HEK293 (cell line): ENCODE measurements around the gene SMIM31.
A peak's percentile ranks its signal among the peaks of the same experiment; 100 is the strongest.

Experiments
- CTCF ChIA-PET: fragments of 350-600 bp; formaldehyde crosslinking; extraction: SDS; loops from one replicate; lab custom pipeline; 2021; ENCODE audit warnings: antibody characterized with exemption; lab: Yijun Ruan, JAX
- POLR2A ChIA-PET: fragments of 300-600 bp; formaldehyde crosslinking; extraction: SDS; loops from one replicate; lab custom pipeline; 2020; ENCODE audit warnings: antibody characterized with exemption, inconsistent platforms; lab: Yijun Ruan, JAX
- H3K27ac ChIP-seq: fragments of 200-500 bp; sonication (Bioruptor generic); 2 replicates; pipeline ENCODE4 v1.5.1; 2014; ENCODE audit warnings: low read depth, low read length, control low read depth, inconsistent platforms; ENCODE audit errors: extremely low read depth
- H3K36me3 ChIP-seq, 2 experiments: fragments of 200-500 bp in 1 of 2; sonication (Bioruptor generic) in 1 of 2; 1 replicate in 1 of 2; 2 replicates in 1 of 2; pipeline ENCODE4 v1.5.1; 2014 to 2017; ENCODE audit warnings: inconsistent platforms in 2 of 2, low read length in 2 of 2; ENCODE audit not compliant: control insufficient read depth in 2 of 2, insufficient read depth in 1 of 2
- H3K4me1 ChIP-seq: fragments of 200-500 bp; sonication (Bioruptor generic); 2 replicates; pipeline ENCODE4 v1.5.1; 2014; ENCODE audit warnings: mild to moderate bottlenecking, low read length, inconsistent platforms; ENCODE audit not compliant: control insufficient read depth, insufficient read depth
- H3K4me3 ChIP-seq: 2 replicates; pipeline ENCODE4 v1.5.1; 2011; ENCODE audit warnings: low read depth, mild to moderate bottlenecking, control low read depth, low read length, moderate library complexity
- H3K9me3 ChIP-seq: fragments of 200-500 bp; sonication (Bioruptor generic); 2 replicates; pipeline ENCODE4 v1.5.1; 2014; ENCODE audit warnings: low read depth, low read length, inconsistent platforms; ENCODE audit not compliant: control insufficient read depth, insufficient read depth
- GFI1B ChIP-seq: fragments of 450-650 bp; formaldehyde crosslinking; IDR thresholded peaks from 2 replicates; pipeline ENCODE4 v1.5.1; 2016; ENCODE audit warnings: missing biosample characterization, missing genetic modification characterization
- HIC1 ChIP-seq: fragments of 450-650 bp; formaldehyde crosslinking; IDR thresholded peaks from 2 replicates; pipeline ENCODE4 v1.5.1; 2016; ENCODE audit warnings: missing biosample characterization, missing genetic modification characterization
- OSR2 ChIP-seq: fragments of 450-650 bp; formaldehyde crosslinking; IDR thresholded peaks from 2 replicates; pipeline ENCODE4 v1.5.1; 2016; ENCODE audit warnings: missing biosample characterization, missing genetic modification characterization
- PRDM4 ChIP-seq: fragments of 450-650 bp; formaldehyde crosslinking; IDR thresholded peaks from 2 replicates; pipeline ENCODE4 v1.5.1; 2017; ENCODE audit warnings: missing biosample characterization, missing genetic modification characterization
- SP7 ChIP-seq: fragments of 450-650 bp; formaldehyde crosslinking; IDR thresholded peaks from 2 replicates; pipeline ENCODE4 v1.5.1; 2016; ENCODE audit warnings: missing biosample characterization, missing genetic modification characterization
- YY1 ChIP-seq: fragments of 450-650 bp; formaldehyde crosslinking; IDR thresholded peaks from 2 replicates; pipeline ENCODE4 v1.5.1; 2018; ENCODE audit warnings: missing biosample characterization, missing genetic modification characterization
- ZNF112 ChIP-seq: fragments of 450-650 bp; formaldehyde crosslinking; IDR thresholded peaks from 2 replicates; pipeline ENCODE4 v1.5.0; 2017; ENCODE audit warnings: missing biosample characterization, missing genetic modification characterization
- ZNF138 ChIP-seq: fragments of 450-650 bp; formaldehyde crosslinking; IDR thresholded peaks from 2 replicates; pipeline ENCODE4 v1.5.1; 2016; ENCODE audit warnings: missing biosample characterization, missing genetic modification characterization, borderline replicate concordance
- ZNF140 ChIP-seq: fragments of 450-650 bp; formaldehyde crosslinking; IDR thresholded peaks from 2 replicates; pipeline ENCODE4 v1.5.1; 2016; ENCODE audit warnings: missing biosample characterization, missing genetic modification characterization
- ZNF18 ChIP-seq: fragments of 450-650 bp; formaldehyde crosslinking; IDR thresholded peaks from 2 replicates; pipeline ENCODE4 v1.5.1; 2016; ENCODE audit warnings: missing biosample characterization, missing genetic modification characterization
- ZNF24 ChIP-seq: fragments of 450-650 bp; formaldehyde crosslinking; IDR thresholded peaks from 2 replicates; pipeline ENCODE4 v1.5.1; 2016; ENCODE audit warnings: missing biosample characterization, missing genetic modification characterization
- ZNF394 ChIP-seq: fragments of 450-650 bp; formaldehyde crosslinking; IDR thresholded peaks from 2 replicates; pipeline ENCODE4 v1.5.1; 2016; ENCODE audit warnings: missing biosample characterization, missing genetic modification characterization, mild to moderate bottlenecking, moderate library complexity, borderline replicate concordance
- ZNF398 ChIP-seq: fragments of 450-650 bp; formaldehyde crosslinking; IDR thresholded peaks from 2 replicates; pipeline ENCODE4 v1.5.1; 2017; ENCODE audit warnings: missing biosample characterization, missing genetic modification characterization
- ZNF404 ChIP-seq: fragments of 450-650 bp; formaldehyde crosslinking; IDR thresholded peaks from 2 replicates; pipeline ENCODE4 v1.5.1; 2017; ENCODE audit warnings: missing biosample characterization, missing genetic modification characterization
- ZNF416 ChIP-seq: fragments of 450-650 bp; formaldehyde crosslinking; IDR thresholded peaks from 2 replicates; pipeline ENCODE4 v1.5.1; 2016; ENCODE audit warnings: missing biosample characterization, missing genetic modification characterization
- ZNF426 ChIP-seq: fragments of 450-650 bp; formaldehyde crosslinking; IDR thresholded peaks from 2 replicates; pipeline ENCODE4 v1.5.1; 2017; ENCODE audit warnings: missing biosample characterization, missing genetic modification characterization, mild to moderate bottlenecking, inconsistent platforms, moderate library complexity
- ZNF514 ChIP-seq: fragments of 450-650 bp; formaldehyde crosslinking; IDR thresholded peaks from 2 replicates; pipeline ENCODE4 v1.5.1; 2016; ENCODE audit warnings: missing biosample characterization, missing genetic modification characterization
- ZNF555 ChIP-seq: fragments of 450-650 bp; formaldehyde crosslinking; conservative IDR thresholded peaks from 2 replicates; pipeline ENCODE4 v1.5.1; 2017; ENCODE audit warnings: missing biosample characterization, mild to moderate bottlenecking, missing genetic modification characterization, inconsistent platforms
- ZNF560 ChIP-seq: fragments of 450-650 bp; formaldehyde crosslinking; IDR thresholded peaks from 2 replicates; pipeline ENCODE4 v1.5.1; 2017; ENCODE audit warnings: missing biosample characterization, missing genetic modification characterization, borderline replicate concordance
- ZNF596 ChIP-seq: fragments of 450-650 bp; IDR thresholded peaks from 2 replicates; pipeline ENCODE4 v1.5.0; 2018; ENCODE audit warnings: missing biosample characterization, mild to moderate bottlenecking, missing genetic modification characterization, moderate library complexity
- ZNF624 ChIP-seq: fragments of 450-650 bp; formaldehyde crosslinking; IDR thresholded peaks from 2 replicates; pipeline ENCODE4 v1.5.1; 2017; ENCODE audit warnings: missing biosample characterization, missing genetic modification characterization
- ZNF626 ChIP-seq: fragments of 450-650 bp; sonication (Bioruptor Pico); formaldehyde crosslinking; IDR thresholded peaks from 2 replicates; pipeline ENCODE4 v1.5.1; 2018; ENCODE audit warnings: missing biosample characterization, missing genetic modification characterization, inconsistent platforms
- ZNF658 ChIP-seq: fragments of 450-650 bp; formaldehyde crosslinking; IDR thresholded peaks from 2 replicates; pipeline ENCODE4; 2016; ENCODE audit warnings: missing biosample characterization, missing genetic modification characterization
- ZNF747 ChIP-seq: fragments of 450-650 bp; formaldehyde crosslinking; IDR thresholded peaks from 2 replicates; pipeline ENCODE4 v1.5.1; 2016; ENCODE audit warnings: missing biosample characterization, missing genetic modification characterization
- ZNF768 ChIP-seq: fragments of 450-650 bp; formaldehyde crosslinking; IDR thresholded peaks from 2 replicates; pipeline ENCODE4 v1.5.1; 2018; ENCODE audit warnings: missing biosample characterization, mild to moderate bottlenecking, missing genetic modification characterization
- ZNF785 ChIP-seq: fragments of 450-650 bp; formaldehyde crosslinking; IDR thresholded peaks from 2 replicates; pipeline ENCODE4 v1.5.1; 2016; ENCODE audit warnings: missing biosample characterization, missing genetic modification characterization
- ZSCAN4 ChIP-seq: fragments of 450-650 bp; formaldehyde crosslinking; IDR thresholded peaks from 2 replicates; pipeline ENCODE4 v1.5.1; 2017; ENCODE audit warnings: missing biosample characterization, missing genetic modification characterization

The SMIM31 gene

GRCh38 chr4:164761241-164761640 is 7.3 kb downstream of the SMIM31 start:
- TF ChIP-seq ZNF626 (no peak), HIC1 (no peak), YY1 (tag by site-specific recombination) (no peak), ZNF596 (no peak), ZNF747 (tag by site-specific recombination) (no peak), ZNF112 (no peak), PRDM4 (no peak)
- ChIA-PET POLR2A (no interaction called here), CTCF (no interaction called here)
- Histone ChIP-seq H3K4me1 (no peaks in the 10 kb centered on the region), H3K4me3 (no peak overlapping the region), H3K36me3 (no peaks in the 10 kb centered on the region), H3K9me3 (no peaks in the 10 kb centered on the region), H3K27ac (no peak overlapping the region)

GRCh38 chr4:164761746-164762275 is 7.9 kb downstream of the SMIM31 start:
- H3K27ac ChIP-seq: no peak overlapping the region
- CTCF ChIA-PET: no interaction called here
- H3K9me3 ChIP-seq: no peaks in the 10 kb centered on the region
- POLR2A ChIA-PET: no interaction called here
- no peaks in the 10 kb centered on the region for H3K36me3 ChIP-seq
- no peaks in the 10 kb centered on the region for H3K4me1 ChIP-seq
- no peak overlapping the region for H3K4me3 ChIP-seq
- TF ChIP-seq ZNF514 (tag by site-specific recombination) (no peak), ZNF785 (tag by site-specific recombination) (no peak), ZNF140 (tag by site-specific recombination) (0 out of 2 replicates have a peak, but pooled peaks have one; percentile 16), ZNF747 (tag by site-specific recombination) (no peak), ZNF768 (tag by site-specific recombination) (no peak), ZNF626 (no peak), ZNF18 (tag by site-specific recombination) (no peak), ZNF624 (tag by site-specific recombination) (no peak), ZSCAN4 (no peak), ZNF426 (tag by site-specific recombination) (peak; percentile 45), ZNF658 (no peak), ZNF555 (peak; percentile 32), OSR2 (tag by site-specific recombination) (no peak), SP7 (no peak), ZNF404 (tag by site-specific recombination) (no peak), ZNF416 (tag by site-specific recombination) (no peak), GFI1B (no peak), ZNF394 (tag by site-specific recombination) (peak; percentile 42; the same call in 1 of the 2 replicates), ZNF398 (tag by site-specific recombination) (no peak), ZNF24 (tag by site-specific recombination) (no peak), ZNF138 (tag by site-specific recombination) (no peak), ZNF560 (no peak)
